ENCODE data around the gene CFL2. TPM values are rescaled to one million over a fixed set of nuclear protein-coding genes. Genes with fewer than 3 reads are reported as not detected.

Gene CFL2
- total RNA-seq, 1 experiment from 2014 or later, result 13.9 TPM

DNA sequence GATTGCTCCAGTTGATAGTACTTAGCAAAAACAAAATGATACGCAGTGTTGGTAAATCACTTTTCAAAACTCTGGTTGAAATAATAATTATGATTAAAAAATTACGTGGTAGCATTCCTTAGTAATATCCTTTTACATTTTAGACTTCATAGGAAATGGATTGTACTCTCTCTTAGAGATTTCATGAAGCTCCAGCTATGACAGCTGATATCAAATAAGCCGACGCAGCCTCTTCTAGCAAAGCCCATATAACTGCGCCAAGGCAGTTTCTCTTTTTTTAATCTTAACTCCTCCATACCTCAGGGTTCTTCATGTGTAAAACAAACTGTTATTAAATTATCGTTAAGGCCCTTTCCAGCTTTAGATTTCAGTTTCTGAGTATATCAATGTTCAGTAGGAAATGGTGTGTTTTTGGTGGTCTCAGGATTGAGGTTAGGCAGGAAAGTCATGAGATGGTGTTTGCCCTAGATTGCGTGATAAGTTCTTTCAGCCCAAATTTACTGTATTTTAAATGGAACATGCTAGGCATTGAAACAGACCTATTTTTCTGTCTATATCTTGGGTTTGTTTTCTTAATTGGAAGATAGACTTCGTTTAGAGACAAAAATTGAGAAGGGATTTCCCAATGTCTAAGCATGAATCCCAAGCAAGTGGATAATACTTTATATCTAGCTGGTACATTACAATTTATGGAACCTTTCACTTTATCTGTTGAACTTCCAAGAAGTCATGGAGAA, 902 bp upstream of the CFL2 start:
- Histone ChIP-seq H3K79me2 (ENCODE audit: insufficient read depth, low read length) (no peaks in the 10 kb centered on the region), H4K20me1 (ENCODE audit: control insufficient read depth, insufficient read depth, insufficient read length) (no peaks in the 10 kb centered on the region), H3K18ac (ENCODE audit: insufficient read length, low read depth, low read length) (no peak overlapping the region), H3K23me2 (ENCODE audit: insufficient read length, low read depth, low read length, poor library complexity, severe bottlenecking) (peaks cover 8% of the 10 kb centered on the region), H3K79me1 (ENCODE audit: insufficient read depth, low read depth, low read length, poor library complexity, severe bottlenecking) (no peaks in the 10 kb centered on the region), H4K8ac (replicated peaks; ENCODE audit: insufficient read length, low read depth, low read length) (no peak overlapping the region), H3K4me1 (ENCODE audit: insufficient read depth, low read length) (no peaks in the 10 kb centered on the region), H2BK12ac (ENCODE audit: insufficient read length, low read depth, low read length) (no peak overlapping the region), H3K9me3 (ENCODE audit: control insufficient read depth, low read depth, low read length) (no peaks in the 10 kb centered on the region), H2BK120ac (ENCODE audit: low read depth, low read length, poor library complexity, severe bottlenecking) (no peak overlapping the region), H2BK5ac (ENCODE audit: insufficient read length, low read length) (no peak overlapping the region), H2BK15ac (ENCODE audit: low read depth, low read length) (no peak overlapping the region), H3K27ac (ENCODE audit: insufficient read length, low read depth, low read length) (no peak overlapping the region), H3K4ac (ENCODE audit: low read depth, low read length) (no peak overlapping the region), H3K27me3 (ENCODE audit: insufficient read depth, low read length) (no peaks in the 10 kb centered on the region), H2BK20ac (ENCODE audit: low read depth, low read length, poor library complexity, severe bottlenecking) (no peak overlapping the region), H3T11ph (ENCODE audit: low read length) (no peak overlapping the region), H3K56ac (ENCODE audit: insufficient read length, low read depth, low read length) (no peak overlapping the region), H2AK5ac (ENCODE audit: insufficient read length, low read length) (no peak overlapping the region), H4K91ac (ENCODE audit: insufficient read length, low read depth, low read length) (no peak overlapping the region), H3K4me2 (ENCODE audit: insufficient read depth, insufficient read length, low read length) (peak overlapping the region; percentile 51), H3K23ac (ENCODE audit: insufficient read length, low read depth, low read length) (no peak overlapping the region), H2AFZ (ENCODE audit: low read length) (no peak overlapping the region), H3K9ac (ENCODE audit: extremely low read depth, insufficient read length, low read length) (peak overlapping the region; percentile 47), H4K5ac (ENCODE audit: insufficient read length, low read depth, low read length) (no peak overlapping the region), H3K14ac (ENCODE audit: insufficient read depth, low read length) (no peak overlapping the region)
- DNase-seq, result no peak
- Mint-ChIP-seq H3K27ac (no peak overlapping the region), H3K4me3 (peak overlapping the region; percentile 79 to 87), H3K27me3 (ENCODE audit: low read depth) (peaks cover 13% of the 10 kb centered on the region), H3K9me3 (no peaks in the 10 kb centered on the region), H3K36me3 (ENCODE audit: insufficient read depth in 1 of 3, low read depth in 3 of 3) (peaks cover 0 to 18% (median 10%) of the 10 kb centered on the region in 3 experiments; a peak in 5 of 7 replicates), H3K4me1 (peaks cover 10 to 11% of the 10 kb centered on the region in 2 experiments)
- no peak for TF ChIP-seq CTCF (conservative IDR thresholded peaks at IDR 0.05)
- no CpG with 5 or more reads among the region's 8 CpGs for WGBS (ENCODE audit: extremely low coverage, insufficient read length, low lambda C conversion rate)

Measured in H9 (cell line).